ENCODE data around the gene STON1.
"Not testable (repeated sequence)": the region's sequence is repeated elsewhere in the genome, so short reads cannot be mapped to it uniquely, and the experiment has no call there.

STON1 gene

DNA sequence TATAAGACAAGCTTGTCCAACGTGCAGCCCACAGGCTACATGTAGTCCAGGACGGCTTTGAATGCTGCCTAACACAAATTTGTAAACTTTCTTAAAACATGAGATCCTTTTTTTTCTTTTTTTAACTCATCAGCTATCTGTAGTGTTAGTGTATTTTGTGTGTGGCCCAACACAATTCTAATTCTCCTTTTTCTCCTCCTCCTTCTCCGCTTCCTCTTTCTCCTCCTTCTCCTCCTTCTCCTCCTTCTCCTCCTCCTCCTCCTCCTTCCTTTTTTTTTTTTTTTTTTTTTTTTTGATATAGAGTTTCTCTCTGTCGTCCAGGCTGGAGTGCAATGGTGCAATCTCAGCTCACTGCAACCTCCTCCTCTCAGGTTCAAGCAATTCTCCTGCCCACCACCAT, 48.4 kb downstream of the STON1 start:
- DNase-seq: no peak

DNA sequence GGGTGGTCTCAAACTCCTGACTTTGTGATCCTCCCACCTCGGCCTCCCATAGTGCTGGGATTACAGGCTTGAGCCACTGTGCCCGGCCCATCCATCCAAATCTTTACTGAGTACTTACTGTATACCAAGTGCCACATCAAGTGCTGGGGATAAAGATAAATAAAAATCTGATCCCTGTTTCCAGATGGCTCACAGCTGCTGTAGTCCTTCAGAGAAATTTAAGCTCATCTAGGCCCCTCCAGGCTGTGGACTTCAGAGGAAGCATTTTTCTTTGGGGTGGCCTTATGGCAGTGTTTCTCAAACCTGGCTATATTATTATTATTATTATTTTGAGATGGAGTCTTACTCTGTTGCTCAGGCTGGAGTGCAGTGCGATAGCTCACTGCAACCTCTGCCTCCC, 54.0 kb downstream of the STON1 start:
- no peak for DNase-seq

GRCh38 chr2:48584551-48584950, 54.6 kb downstream of the STON1 start:
- DNase-seq: no peak

GRCh38 chr2:48586433-48586832, 56.5 kb downstream of the STON1 start:
- DNase-seq: no peak

DNA sequence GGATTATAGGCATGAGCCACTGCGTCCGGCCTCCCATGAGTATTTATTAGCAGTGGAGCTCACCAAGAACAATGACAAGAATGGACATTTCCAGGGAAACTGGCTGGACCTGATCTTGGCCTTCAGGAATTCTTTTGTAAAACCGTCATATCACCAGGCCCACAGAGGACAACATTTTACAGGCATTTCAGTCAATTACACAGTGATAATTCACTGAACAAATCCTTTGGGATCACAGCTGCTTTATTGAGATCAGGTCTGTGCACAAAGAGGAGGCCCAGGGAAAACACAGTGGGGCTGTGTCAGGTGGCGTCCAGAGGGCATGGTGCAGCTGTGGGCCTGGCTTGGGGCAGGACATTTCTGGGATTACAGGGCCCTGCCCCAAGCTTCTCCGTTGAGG, 57.6 kb downstream of the STON1 start:
- no peak for DNase-seq

DNA sequence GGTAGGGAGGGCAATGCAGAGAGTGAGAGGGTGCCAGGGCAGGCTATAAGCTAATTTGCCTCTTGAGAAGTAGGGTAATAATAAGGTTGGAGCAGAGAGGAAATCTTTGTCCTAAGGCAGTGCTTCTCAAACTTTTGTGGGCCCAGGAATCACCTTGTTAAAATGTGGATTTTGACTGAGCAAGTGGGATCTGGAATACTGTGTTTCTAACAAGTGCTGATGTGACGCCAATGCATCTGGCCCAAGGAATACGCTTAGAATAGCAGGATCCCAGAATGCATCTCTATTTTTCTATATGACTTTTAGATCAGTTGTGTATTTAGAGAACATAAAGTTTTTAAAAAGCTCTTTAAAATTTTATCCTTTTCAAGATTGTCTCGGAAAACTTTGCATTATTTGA, 58.0 kb downstream of the STON1 start:
- DNase-seq: no peak

DNA sequence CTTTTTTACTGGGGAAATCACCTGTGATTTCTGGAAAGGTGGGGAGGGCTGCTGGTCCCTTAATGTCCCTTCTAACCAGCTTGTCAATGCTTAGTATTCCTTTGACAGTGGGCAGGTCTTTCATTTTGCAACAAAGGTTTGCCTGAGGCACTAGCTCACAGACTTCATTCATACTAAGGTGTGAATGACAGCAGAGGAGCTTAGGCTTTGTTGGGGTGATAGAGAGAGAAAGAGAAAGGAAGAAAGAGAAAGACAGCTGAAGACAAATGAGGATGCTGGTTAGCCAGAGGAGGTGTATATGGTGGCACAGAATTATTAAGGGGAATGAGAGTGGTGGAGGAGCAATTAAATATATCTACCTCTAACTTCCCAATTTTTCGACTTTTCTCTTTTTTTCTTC, 58.8 kb downstream of the STON1 start:
- no peak for DNase-seq

DNA sequence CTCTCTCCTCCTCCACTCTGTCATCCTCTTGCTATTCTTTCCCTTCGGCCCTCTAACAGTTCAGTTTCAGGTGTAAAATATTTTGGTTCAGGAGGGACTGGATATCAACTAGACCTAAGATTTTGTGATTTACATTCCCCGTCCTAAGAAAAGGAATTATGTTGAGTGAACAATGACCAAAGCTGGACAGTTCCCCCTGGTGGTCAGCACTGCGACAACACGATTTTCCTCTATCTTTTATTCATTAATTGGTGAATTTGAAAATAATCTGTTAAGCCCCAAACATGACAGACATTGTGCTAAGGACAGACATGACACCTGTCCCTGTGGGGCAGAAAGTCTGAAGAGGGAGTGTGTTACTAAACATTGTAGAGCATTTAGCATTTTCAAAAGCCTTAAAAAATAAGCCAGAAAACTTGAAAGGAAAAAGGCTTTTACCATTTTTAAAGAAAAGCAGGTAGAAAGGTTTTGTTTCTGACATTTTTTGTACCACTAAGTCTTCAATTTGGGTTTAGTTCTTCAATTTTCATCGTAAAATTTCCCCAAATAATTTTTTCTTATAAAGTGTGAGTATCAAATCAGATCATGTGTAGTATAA, 59.3 kb downstream of the STON1 start:
- DNase-seq: peak; percentile 30

- no peak for DNase-seq
Observed at GRCh38 chr2:48590017-48590416, 60.1 kb downstream of the STON1 start.

GRCh38 chr2:48592067-48592466, 62.1 kb downstream of the STON1 start:
- no peak for DNase-seq

DNA sequence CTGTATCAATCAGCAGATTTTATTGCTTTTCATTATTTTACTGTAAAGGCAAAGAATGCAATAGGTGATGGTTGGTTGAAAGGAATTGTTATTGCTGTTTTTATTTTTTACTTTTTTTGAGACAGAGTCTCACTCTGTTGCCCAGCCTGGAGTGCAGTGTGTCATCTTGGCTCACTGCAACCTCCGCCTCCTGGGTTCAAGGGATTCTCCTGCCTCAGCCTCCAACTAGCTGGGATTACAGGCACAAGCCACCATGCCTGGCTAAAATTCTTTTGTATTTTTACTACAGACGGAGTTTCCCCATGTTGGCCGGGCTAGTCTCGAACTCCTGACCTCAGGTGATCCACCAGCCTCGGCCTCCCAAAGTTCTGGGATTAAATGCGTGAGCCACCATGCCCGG, 66.8 kb downstream of the STON1 start:
- not testable (repeated sequence) for DNase-seq

GRCh38 chr2:48597492-48597891, 67.5 kb downstream of the STON1 start:
- DNase-seq: no peak

- DNase-seq: peak; percentile 52
Observed at GRCh38 chr2:48600204-48600813, 70.4 kb downstream of the STON1 start.

DNA sequence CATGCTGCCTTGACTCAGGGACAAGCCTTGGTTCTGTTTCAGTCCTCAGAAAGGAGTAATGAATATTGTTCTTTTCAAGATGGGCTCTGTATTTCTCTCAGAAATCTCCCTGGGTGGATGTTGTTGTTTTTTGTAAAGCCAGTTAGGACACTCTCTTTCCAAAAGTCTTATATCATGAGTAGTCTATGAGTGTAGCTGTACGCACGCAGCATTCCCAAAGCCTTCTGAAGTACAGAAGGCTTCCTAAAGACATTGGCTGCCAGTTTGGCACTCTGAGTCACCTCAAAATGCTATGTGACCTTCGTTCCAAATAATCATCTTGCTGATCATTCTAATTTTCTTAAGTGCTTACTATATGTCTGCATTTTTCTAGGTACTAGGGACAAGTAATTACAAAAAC, 71.0 kb downstream of the STON1 start:
- no peak for DNase-seq

- DNase-seq: peak; percentile 16
Observed at GRCh38 chr2:48601349-48601748, 71.4 kb downstream of the STON1 start.

DNA sequence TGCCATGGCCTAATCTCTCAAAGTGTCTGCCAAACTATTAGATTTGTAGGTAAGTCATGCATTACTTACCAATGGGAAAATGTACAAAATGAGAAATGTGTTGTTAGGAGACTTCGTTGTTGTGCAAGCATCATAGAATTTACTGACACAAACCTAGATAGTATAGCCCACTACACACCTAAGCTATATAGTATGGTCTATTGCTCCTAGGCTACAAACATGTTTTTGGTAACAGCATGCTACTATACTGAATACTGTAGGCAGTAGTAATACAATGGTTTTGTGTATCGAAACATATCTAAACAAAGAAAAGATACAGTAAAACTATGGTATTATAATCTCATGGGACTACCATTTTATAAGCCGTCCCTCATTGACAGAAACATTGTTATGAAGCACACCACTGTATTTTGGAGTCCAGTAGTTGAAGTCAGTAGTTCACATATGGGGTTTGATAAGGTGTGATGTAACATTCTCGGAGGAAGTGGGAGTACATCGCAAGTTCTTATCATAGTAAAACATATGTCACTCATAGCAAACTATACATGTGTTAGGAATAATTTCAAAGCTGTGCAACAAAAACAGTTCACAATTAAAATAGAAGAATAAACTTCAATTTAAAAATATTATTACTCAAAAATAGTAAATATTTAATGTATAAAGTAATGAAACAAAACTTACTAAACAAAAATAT, 75.7 kb downstream of the STON1 start:
- DNase-seq: no peak

DNA sequence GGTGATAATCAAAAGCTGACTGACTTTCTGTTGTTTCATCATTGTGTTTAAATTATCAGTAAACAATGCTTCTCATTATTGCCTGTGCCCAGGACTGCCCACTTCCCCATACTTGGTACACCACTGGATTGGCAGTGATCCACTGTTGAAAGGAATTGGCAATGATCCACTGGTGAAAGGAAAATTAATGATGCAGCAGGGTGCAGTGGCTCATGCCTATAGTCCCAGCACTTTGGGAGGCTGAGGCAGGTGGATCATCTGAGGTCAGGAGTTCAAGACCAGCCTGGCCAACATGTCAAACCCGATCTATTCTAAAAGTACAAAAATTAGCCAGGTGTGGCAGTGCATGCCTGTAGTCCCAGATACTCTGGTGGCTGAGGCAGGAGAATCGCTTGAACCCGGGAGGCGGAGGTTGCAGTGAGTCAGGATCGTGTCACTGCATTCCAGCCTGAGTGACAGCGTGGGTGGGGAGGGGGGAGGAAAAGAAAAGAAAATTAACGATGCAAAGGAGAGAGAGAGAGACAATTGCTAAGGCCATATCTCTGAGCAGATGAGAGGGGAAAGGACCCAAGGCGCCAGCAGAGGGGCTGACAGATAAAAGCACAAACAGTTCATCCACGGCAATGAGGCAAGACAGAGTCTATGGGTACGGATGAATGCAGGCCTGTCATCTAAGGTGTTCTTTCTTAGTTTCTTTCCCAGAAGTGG, 77.5 kb downstream of the STON1 start:
- DNase-seq: no peak

- DNase-seq: no peak
Observed at GRCh38 chr2:48613211-48613610, 83.3 kb downstream of the STON1 start.

DNA sequence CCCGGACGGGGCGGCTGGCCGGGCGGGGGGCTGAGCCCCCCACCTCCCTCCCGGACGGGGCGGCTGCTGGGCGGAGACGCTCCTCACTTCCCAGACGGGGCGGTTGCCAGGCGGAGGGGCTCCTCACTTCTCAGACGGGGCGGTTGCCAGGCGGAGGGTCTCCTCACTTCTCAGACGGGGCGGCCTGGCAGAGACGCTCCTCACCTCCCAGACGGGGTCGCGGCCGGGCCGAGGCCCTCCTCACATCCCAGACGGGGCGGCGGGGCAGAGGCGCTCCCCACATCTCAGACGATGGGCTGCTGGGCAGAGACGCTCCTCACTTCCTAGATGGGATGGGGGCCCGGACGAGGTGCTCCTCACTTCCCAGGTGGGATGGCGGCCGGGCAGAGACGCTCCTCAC, 84.6 kb downstream of the STON1 start:
- not testable (repeated sequence) for DNase-seq

GRCh38 chr2:48617618-48618017, 87.7 kb downstream of the STON1 start, which contains the start of gene GTF2A1L:
TSS of gene GTF2A1L (plus strand) at chr2:48617856. CDS start at chr2:48617875, 19 bp downstream.
- no peak for DNase-seq

GRCh38 chr2:48619526-48619925, 89.6 kb downstream of the STON1 start:
- no peak for DNase-seq

- no peak for DNase-seq
Observed at GRCh38 chr2:48620604-48621003, 90.7 kb downstream of the STON1 start.

GRCh38 chr2:48622691-48623090, 92.7 kb downstream of the STON1 start:
- DNase-seq: not testable (repeated sequence)

GRCh38 chr2:48624696-48625095, 94.7 kb downstream of the STON1 start:
- no peak for DNase-seq

Data from NCI-H345 (cell line).